GM11168 (cell line): Measurements from ENCODE around the gene CPA5.

Experiments
- in situ Hi-C: fragments of 300-500 bp; cut with MboI; formaldehyde crosslinking; loops from one replicate; pipeline ENCODE4 v1.12.0; 2022; ENCODE audit warnings: low sequenced_read_pairs; ENCODE audit not compliant: unreplicated experiment

CPA5 gene

GRCh38 chr7:130356876-130357611 lies 12.4 kb downstream of the CPA5 start:
- in situ Hi-C loops, result no loop called here

DNA sequence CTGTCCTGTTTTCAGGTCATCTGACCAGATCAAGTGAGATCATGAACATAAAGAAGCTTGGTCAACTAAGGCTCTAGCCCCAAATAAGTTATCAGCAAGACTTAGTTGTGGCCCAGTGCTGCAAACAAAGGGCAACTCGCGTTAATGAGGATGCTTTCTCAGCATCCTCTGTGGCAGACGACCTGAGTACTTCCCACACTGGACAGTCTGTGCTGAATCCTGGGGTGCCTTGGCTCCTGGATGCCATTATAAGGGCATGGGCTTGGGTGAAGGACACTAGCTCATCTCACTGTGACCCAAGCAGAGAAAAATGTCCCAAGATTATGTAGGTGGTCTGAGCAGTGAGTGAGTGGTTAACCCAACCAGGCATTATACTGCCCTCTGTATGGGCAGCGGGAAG lies 13.9 kb downstream of the CPA5 start:
- in situ Hi-C loops, result no loop called here

- in situ Hi-C loops, result no loop called here
Observed at GRCh38 chr7:130359276-130359857, 14.8 kb downstream of the CPA5 start.

- in situ Hi-C loops, result no loop called here
Observed at GRCh38 chr7:130360518-130360917, 15.9 kb downstream of the CPA5 start.

DNA sequence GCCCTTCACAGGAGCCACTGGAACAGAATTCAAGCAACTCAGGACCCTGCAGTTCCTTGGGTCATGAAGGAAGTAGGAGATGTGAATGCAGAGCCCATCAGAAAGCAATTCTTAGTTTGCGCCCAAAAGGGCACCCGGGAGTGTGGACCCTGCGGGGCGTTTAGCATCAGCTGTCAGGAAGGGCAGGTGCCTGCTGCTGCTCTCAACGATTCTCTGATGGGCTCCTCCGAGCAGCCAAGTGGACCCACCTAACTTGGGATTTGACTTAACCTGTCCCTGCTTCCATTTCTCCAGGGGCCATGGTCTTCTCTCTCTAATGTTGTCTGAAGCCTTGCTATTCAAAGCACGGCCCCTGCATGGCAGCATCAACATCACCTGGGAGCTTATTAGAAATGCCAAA lies 17.1 kb downstream of the CPA5 start:
- in situ Hi-C loops, result no loop called here

DNA sequence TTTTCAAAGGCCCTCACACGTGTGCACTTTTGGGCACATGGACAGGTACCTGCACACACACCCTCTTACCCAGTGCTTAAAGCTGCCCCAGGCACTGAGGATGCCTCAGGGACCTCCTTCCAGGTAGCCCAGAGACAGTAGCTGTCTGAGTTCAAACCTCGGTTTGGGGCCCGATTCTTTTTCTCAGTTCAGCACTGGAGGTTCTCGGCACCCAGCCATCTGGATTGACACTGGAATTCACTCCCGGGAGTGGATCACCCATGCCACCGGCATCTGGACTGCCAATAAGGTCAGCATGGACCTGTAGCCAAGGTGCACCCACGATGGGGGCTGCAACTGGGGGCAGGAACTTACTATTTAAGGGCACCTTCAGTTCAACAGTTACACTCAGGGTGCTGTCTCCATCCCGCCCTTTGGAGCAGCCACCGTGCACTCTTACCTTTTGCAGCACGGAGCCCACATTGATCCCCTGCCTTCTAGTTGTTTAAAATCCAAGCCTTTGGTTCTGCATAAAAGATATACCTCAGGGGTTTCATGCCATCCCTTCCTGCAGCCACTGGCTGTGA lies 17.7 kb downstream of the CPA5 start:
- in situ Hi-C loops, result no loop called here

DNA sequence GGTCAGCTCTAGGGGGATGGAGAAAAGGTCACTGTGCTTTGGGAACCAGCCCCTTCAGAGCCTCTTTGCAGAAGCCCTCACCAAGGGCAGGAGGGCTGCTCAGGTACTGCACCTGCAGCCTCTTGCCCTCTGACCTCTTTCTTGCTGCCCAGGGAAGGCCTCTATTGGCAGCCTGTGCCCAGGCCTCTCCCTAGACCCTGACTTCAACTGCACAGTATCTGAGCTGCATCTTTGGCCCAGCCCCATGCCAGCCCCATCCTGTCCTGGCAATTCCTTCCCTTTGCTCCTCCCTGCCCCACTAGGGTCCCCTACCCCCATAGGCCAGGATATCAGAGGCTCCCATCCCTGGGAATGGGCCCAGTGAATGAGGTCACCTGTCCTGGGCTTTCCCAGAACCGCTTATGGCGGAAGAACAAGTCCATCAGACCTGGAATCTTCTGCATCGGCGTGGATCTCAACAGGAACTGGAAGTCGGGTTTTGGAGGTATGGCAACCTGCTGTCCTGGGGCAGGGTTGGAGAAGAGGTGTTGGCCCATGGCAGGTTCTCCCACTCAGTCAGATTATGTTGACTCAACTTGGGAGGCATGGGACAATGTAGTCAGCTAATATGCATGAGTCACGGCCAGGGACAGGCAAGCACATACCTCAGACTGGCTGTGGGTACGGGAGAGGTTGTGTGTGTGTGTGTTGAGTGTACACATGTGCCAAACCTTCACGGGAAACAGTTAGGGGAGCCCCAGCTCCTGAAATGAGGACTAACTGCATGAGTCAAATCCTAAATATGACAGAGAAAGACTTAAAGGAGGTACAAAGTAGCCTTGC lies 18.6 kb downstream of the CPA5 start:
- in situ Hi-C loops, result no loop called here

DNA sequence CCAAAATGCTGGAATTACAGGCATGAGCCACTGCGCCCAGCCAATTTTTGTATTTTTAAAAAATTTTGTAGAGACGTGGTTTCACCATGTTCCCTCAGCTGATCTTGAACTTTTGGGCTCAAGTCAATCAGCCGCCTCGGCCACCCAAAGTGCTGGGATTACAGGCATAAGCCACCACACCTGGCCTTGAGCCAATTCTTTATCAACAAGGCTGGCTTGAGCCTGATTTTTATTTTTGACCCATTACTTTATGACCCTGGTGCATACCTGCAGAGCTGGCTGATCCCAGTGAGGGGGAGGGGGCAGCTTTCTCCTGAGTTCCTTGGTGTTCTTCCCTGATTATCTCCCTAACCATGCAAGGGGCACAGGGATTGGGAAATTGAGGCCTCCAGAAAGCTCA lies 19.8 kb downstream of the CPA5 start:
- in situ Hi-C loops, result no loop called here

GRCh38 chr7:130365088-130365487 lies 20.5 kb downstream of the CPA5 start:
- in situ Hi-C loops, result no loop called here

GRCh38 chr7:130365511-130366441 lies 21.2 kb downstream of the CPA5 start:
- in situ Hi-C loops, result no loop called here

GRCh38 chr7:130366564-130366963 lies 21.9 kb downstream of the CPA5 start:
- in situ Hi-C loops, result no loop called here

- in situ Hi-C loops, result no loop called here
Observed at GRCh38 chr7:130367088-130367755, 22.6 kb downstream of the CPA5 start.

DNA sequence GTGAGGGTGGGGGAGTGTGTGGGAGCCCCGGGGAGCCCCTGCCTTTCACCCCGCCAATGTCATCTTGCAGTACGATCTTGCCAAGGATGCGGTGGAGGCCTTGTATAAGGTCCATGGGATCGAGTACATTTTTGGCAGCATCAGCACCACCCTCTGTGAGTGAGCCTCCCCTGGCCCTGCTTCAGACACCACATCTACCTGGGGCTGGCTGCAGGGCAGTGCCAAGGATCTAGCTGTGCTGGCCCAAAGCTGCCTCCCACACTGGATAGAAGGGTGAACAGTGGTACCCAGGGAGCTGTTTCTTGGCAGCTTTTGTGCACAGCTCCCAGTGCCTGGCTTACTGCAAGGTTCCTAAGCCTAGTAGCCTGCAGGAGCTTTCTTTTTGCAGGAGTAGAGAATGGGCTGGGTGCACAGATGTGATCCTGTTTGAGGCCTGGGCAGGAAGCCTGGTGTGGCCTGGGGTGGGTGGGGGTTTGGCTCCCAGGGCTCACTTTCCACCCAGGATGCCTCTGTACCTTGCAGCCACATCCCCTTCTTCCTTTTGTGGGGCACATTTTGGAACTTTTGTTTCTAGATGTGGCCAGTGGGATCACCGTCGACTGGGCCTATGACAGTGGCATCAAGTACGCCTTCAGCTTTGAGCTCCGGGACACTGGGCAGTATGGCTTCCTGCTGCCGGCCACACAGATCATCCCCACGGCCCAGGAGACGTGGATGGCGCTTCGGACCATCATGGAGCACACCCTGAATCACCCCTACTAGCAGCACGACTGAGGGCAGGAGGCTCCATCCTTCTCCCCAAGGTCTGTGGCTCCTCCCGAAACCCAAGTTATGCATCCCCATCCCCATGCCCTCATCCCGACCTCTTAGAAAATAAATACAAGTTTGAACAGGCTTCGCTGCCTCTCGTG lies 23.5 kb downstream of the CPA5 start:
- in situ Hi-C loops, result no loop called here

GRCh38 chr7:130369110-130369711 lies 24.6 kb downstream of the CPA5 start:
- in situ Hi-C loops, result no loop called here

GRCh38 chr7:130369831-130370550 lies 25.4 kb downstream of the CPA5 start:
- in situ Hi-C loops, result no loop called here

GRCh38 chr7:130371046-130371445 lies 26.4 kb downstream of the CPA5 start:
- in situ Hi-C loops, result no loop called here

DNA sequence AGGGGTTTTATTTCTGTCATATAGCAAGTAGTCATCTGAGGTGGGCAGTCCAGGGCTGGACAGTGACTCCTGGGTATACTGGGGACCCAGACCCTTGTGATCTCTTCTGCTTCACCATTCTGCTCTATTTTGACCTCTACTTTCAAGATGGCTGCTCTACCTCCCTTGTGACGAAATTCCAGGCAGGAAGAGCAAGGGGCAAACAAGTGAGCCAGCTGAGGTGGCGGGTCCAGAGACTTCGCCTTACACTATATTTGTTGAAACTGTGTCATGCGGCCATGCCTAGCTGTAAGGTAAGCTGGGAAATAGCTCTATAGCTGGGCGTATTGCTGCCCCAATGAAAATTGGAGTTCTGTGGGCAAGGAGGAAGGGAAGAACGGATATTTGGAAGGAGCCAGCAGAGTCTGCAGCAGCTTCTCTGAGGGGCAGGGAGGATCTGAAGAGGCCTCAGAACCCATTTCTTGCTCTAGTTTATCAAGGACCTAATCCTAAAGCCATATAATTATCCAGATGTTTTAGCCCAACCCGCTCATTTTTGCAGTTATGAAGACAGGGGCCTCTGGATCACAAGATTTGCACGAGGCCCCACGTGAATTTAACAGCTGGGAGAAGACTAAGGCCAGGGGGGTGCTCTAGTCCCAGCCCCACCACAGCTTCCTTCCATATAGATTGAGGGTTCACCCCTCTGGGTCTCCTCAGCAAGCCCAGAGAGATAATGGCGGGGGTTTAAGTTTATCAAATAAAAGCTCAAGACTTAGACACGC lies 28.0 kb downstream of the CPA5 start:
- in situ Hi-C loops, result no loop called here
